Coronary artery (tissue), 2 donors: Measurements from ENCODE around the gene POLR1G.
"Not testable (repeated sequence)": the region's sequence is repeated elsewhere in the genome, so short reads cannot be mapped to it uniquely, and the experiment has no call there.

ENCODE experiments used
- DNase-seq: peaks from one replicate; pipeline ENCODE4 v3.0.0-alpha.2; 2017; ENCODE audit warnings: low spot score
- H3K27ac ChIP-seq, 2 donors: fragments of 200-600 bp; sonication (generic); one replicate each; pipeline ENCODE4 v1.5.1; 2016 to 2019
- H3K4me3 ChIP-seq: fragments of 200-600 bp; sonication (generic); 2 replicates; pipeline ENCODE4 v1.5.1; 2016; ENCODE audit warnings: mild to moderate bottlenecking, moderate library complexity
- CTCF ChIP-seq: fragments of 200-600 bp; sonication (generic); IDR thresholded peaks from one replicate; pipeline ENCODE4 v1.5.1; 2019; ENCODE audit warnings: antibody characterized with exemption

Gene POLR1G

GRCh38 chr19:45421947-45422498 lies 15.6 kb downstream of the POLR1G start:
- Histone ChIP-seq H3K4me3 (no peak overlapping the region), H3K27ac (no peak overlapping the region)
- TF ChIP-seq CTCF = no peak
- no peak for DNase-seq

DNA sequence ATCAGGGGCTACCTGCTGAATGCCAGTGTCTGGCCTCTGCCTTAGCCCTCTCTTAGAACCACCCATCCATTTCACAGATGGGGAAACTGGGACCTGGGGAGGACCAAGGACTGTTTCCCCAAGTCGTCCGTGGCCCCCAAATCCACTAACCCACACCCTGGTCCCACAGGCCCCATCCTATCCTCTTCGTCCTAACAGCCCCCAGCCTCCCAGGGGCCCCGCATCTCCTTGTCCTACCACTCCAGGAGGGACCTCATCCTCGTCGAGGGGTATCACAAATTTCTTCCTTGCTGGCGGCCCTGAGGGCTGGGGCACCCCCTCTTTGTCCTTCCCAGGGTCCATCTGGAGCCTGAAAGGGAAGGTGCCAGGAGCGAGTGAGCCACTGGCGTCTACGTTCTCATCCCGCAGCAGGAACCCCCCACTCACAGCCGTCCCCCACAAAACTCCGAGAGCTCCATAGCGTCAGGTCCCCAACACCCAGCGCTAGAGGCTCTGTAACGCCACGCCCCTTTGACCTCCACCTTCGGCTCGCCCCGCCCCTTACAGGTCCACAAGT lies 16.7 kb downstream of the POLR1G start:
- peak overlapping the region; percentile 76 for H3K4me3 ChIP-seq
- DNase-seq = no peak
- no peak for TF ChIP-seq CTCF
- peak overlapping the region; percentile 84 to 93 for H3K27ac ChIP-seq

DNA sequence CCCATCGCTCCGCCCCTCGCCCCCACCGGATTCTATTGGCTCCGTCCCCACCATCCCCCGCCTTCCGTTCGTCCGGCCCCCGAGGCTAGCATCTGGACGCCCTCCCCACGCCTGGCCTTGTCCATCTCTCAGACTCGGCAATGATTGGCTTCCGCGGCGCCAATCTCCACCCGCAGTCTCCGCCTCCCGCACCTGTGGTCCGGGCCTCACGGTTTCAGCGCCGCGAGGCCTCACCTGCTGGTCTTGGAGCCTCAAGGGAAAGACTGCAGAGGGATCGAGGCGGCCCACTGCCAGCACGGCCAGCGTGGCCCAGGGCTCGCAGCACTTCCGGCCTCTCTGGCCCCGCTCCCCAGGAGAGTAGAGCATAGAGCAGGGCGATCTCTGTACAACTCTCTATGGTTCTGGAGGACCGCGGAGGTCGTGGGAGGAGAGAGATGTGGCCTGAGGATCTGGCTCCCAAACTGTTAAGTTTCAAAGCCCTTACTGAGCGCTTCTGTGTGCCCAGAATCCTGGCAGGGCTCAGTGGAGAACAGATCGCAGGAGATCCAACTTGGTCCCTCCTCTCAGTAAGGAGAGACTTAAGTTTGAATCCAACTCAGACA lies 17.2 kb downstream of the POLR1G start, which contains the start of gene ERCC1:
Gene ERCC1, minus strand, starts transcription at position 329 of the 602 bp plus-strand sequence. CDS start 543 bp downstream, outside the sequence.
- peak within 1 kb of the TSS; percentile 76 for H3K4me3 ChIP-seq
- H3K27ac ChIP-seq = peak within 1 kb of the TSS; percentile 84 to 93
- TF ChIP-seq CTCF = no peak
- DNase-seq = peak; percentile 95

DNA sequence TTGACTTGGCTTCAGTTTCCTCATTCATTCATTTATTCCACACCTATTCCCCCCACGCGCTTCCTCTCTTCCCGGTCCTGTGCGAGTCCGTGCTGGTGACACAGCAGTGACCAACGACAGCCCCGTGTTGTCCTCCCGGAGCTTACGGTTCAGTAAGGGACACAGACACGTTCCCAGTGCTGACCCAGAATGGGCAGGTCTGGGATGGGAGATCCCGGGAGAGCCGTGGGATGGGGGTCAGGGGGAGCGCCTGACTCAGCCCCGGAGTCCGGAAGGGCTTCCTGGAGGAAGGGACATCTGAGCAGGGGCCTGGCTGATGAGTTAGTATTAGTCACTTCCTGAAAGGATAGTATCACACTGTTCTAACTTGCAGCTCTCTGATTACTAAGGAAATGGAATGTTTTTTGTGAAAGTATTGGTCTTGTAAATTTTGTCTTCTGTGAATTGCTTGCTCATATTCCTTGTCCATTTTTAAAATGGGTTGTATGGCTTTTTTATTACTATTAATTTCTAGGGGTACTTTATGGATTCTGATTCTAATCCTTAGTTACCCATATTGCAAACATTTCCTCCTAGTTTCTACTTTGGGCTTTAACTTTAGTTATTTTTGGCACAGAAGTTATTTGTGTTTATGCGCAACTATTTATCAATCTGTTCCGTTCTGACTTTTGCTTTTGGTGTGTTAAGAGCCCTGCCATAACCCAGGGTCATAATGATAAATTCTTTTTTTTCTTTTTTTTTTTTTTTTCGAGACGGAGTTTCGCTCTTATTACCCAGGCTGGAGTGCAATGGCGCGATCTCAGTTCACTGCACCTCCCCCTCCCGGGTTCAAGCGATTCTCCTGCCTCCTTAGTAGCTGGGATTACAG lies 18.0 kb downstream of the POLR1G start:
- no peak for TF ChIP-seq CTCF
- DNase-seq = peak; percentile 92
- peak overlapping the region; percentile 76 for H3K4me3 ChIP-seq
- H3K27ac ChIP-seq = peak overlapping the region; percentile 84 to 93

DNA sequence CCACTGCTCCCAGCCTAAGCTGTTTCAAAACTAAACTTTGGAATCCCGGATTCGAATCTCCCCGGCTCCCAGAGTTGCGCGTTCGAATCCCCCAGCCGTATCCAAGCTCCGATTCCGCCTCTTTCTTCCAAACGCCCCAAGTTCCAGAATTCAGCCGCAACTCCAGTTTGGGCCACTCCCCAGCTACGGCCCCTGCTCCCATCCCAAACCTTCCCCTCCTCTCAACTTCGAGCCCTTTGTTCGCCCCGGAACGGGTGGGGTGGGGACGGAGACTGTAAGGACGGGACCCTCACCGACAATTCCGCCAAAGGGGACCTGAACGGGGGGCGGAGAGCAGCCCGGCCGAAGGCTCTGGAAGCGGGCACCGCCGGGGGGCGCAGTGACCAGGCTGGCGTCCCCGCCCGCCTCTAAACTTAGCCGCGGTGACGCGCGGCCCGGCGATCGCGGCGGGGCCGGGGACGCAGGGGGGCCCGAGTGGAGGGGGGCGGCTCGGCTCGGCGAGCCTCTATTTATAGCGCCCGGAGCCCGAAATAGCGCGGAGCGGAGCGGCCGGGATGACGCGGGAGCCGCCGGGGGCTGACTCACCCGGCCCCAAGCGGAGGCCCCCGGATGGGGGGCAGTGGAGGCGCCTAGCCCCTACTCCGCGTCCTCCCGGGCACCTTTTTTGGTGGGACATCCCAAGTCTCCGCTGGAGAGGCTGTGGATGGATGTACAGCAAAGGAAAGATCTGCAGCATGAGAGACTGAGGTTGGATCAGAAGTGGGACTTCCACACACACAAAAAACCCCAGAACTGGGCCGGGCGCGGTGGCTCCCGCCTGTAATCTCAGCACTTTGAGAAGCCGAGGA lies 22.2 kb downstream of the POLR1G start:
- TF ChIP-seq CTCF = no peak
- peak overlapping the region; percentile 64 for H3K4me3 ChIP-seq
- DNase-seq = peak; percentile 92
- H3K27ac ChIP-seq = peak overlapping the region; percentile 87 to 96

DNA sequence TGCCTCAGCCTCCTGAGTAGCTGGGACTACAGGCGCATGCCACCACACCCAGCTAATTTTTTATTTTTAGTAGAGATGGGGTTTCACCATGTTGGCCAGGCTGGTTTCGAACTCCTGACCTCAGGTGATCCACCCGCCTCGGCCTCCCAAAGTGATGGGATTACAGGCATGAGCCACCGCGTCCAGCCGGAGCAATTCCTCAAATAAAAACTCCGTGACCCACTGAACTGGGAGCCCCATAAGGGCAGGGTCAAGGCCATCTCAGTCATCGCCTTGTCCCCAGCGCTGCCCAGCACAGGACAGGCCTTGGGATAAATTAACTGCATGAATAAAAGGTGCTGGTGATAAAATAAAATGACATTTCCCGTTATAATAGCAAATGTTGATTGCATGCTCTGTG lies 23.5 kb downstream of the POLR1G start:
- H3K27ac ChIP-seq = peak overlapping the region; percentile 87 to 96
- H3K4me3 ChIP-seq, DNase-seq: not testable (repeated sequence)

DNA sequence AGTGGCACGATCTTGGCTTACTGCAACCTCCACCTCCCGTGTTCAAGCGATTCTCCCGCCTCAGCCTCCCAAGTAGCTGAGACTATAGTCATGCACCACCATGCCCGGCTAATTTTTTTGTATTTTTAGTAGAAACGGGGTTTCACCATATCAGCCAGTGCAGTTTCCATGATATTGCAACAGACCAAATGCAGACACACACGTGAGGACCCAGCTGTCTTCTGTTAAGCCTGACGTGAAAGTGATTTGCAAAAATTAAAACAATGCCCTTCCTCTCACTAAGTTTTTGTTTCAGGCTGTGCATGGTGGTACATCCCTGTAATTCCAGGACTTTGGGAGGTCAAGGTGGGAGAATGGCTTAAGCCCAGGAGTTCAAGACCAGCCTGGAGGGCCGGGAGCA lies 24.6 kb downstream of the POLR1G start:
- DNase-seq, H3K27ac ChIP-seq, H3K4me3 ChIP-seq: not testable (repeated sequence)

GRCh38 chr19:45432543-45432942 lies 26.1 kb downstream of the POLR1G start:
- H3K4me3 ChIP-seq, DNase-seq, H3K27ac ChIP-seq: not testable (repeated sequence)
